Activated B cell treated with CpG ODN at 0.5 μM for 24 hours (primary cell): ENCODE measurements around the gene CKAP5. TPM values are rescaled to one million over a fixed set of nuclear protein-coding genes. Genes with fewer than 3 reads are reported as not detected.

Source experiments
- ATAC-seq: fragments of 200-7000 bp; cut with Tn5 transposase; one replicate; pipeline ENCODE4 v1.10.0; 2021; ENCODE audit warnings: low read depth, mild to moderate bottlenecking, moderate library complexity
- CTCF ChIA-PET: fragments of 350-600 bp; sonication (Branson Sonifier 250); formaldehyde crosslinking; loops from one replicate; lab custom pipeline; 2021; ENCODE audit warnings: antibody characterized with exemption; lab: Charles Lee
- POLR2A ChIA-PET: fragments of 350-600 bp; sonication (Branson Sonifier 250); formaldehyde crosslinking; loops from one replicate; lab custom pipeline; 2021; ENCODE audit warnings: antibody characterized with exemption; lab: Charles Lee
- DNase-seq: peaks from one replicate; pipeline ENCODE4 v3.0.0; 2022
- H3K27ac Mint-ChIP-seq: one replicate; pipeline ENCODE4 v1.8.0; 2020; ENCODE audit warnings: mixed read lengths
- H3K27me3 Mint-ChIP-seq: one replicate; pipeline ENCODE4 v1.8.0; 2021; ENCODE audit warnings: mixed read lengths
- H3K36me3 Mint-ChIP-seq: one replicate; pipeline ENCODE4 v1.8.0; 2021; ENCODE audit warnings: low read depth, mixed read lengths
- H3K4me1 Mint-ChIP-seq: one replicate; pipeline ENCODE4 v1.8.0; 2021; ENCODE audit warnings: mixed read lengths
- H3K4me3 Mint-ChIP-seq: one replicate; pipeline ENCODE4 v1.8.0; 2020; ENCODE audit warnings: mild to moderate bottlenecking, mixed read lengths
- H3K9me3 Mint-ChIP-seq: one replicate; pipeline ENCODE4 v1.8.0; 2020; ENCODE audit warnings: mixed read lengths
- CTCF ChIP-seq: fragments of 200-600 bp; IDR thresholded peaks from one replicate; pipeline ENCODE4 v1.8.0; 2022; ENCODE audit warnings: antibody characterized with exemption, mild to moderate bottlenecking
- intact Hi-C: fragments of 100-400 bp; cut with micrococcal nuclease; formaldehyde crosslinking; loops from one replicate; pipeline ENCODE4 v1.15.1; 2024
- total RNA-seq: library from RNA; stranded (reverse); gene quantifications from 2 replicates; pipeline ENCODE4 v1.2.3, GENCODE V29; 2022

CKAP5 gene
- total RNA-seq, 1 donor from 2014 or later: 50.4 TPM

- no peaks in the 10 kb centered on the region for H3K4me1 Mint-ChIP-seq
- H3K27ac Mint-ChIP-seq: no peak overlapping the region
- no peak for DNase-seq
- POLR2A ChIA-PET: no interaction called here
- peaks cover 89% of the 10 kb centered on the region for H3K36me3 Mint-ChIP-seq
- H3K27me3 Mint-ChIP-seq: no peaks in the 10 kb centered on the region
- ATAC-seq: no peak
- CTCF ChIA-PET: interaction anchor here (0.6 kb wide), 1 partner anchor 396 kb away, joined by 3 read pairs; no protein-coding TSS in a partner anchor
- H3K9me3 Mint-ChIP-seq: no peaks in the 10 kb centered on the region
- intact Hi-C loops: no loop called here
- TF ChIP-seq CTCF: no peak
- H3K4me3 Mint-ChIP-seq: no peak overlapping the region
Measured at GRCh38 chr11:46745995-46746394, 100.1 kb downstream of the CKAP5 start.

- CTCF ChIA-PET: no interaction called here
- Mint-ChIP-seq H3K4me1 (no peaks in the 10 kb centered on the region), H3K27ac (no peak overlapping the region), H3K9me3 (no peaks in the 10 kb centered on the region), H3K4me3 (no peak overlapping the region), H3K27me3 (no peaks in the 10 kb centered on the region), H3K36me3 (peaks cover 83% of the 10 kb centered on the region)
- POLR2A ChIA-PET: no interaction called here
- no peak for ATAC-seq
- DNase-seq: no peak
- no peak for TF ChIP-seq CTCF
- intact Hi-C loops: no loop called here
Measured at GRCh38 chr11:46745328-46745727, 100.8 kb downstream of the CKAP5 start.

GRCh38 chr11:46743693-46744339 is 102.3 kb downstream of the CKAP5 start:
- Mint-ChIP-seq H3K36me3 (peaks cover 72% of the 10 kb centered on the region), H3K4me1 (no peaks in the 10 kb centered on the region), H3K9me3 (no peaks in the 10 kb centered on the region), H3K27ac (no peak overlapping the region), H3K27me3 (no peaks in the 10 kb centered on the region), H3K4me3 (no peak overlapping the region)
- CTCF ChIA-PET: no interaction called here
- POLR2A ChIA-PET: no interaction called here
- intact Hi-C loops: no loop called here
- DNase-seq: no peak
- ATAC-seq: no peak
- TF ChIP-seq CTCF: no peak

GRCh38 chr11:46743043-46743442 is 103.0 kb downstream of the CKAP5 start:
- POLR2A ChIA-PET: no interaction called here
- DNase-seq (no peak), ATAC-seq (no peak)
- Mint-ChIP-seq H3K4me3 (no peak overlapping the region), H3K4me1 (no peaks in the 10 kb centered on the region), H3K36me3 (peaks cover 66% of the 10 kb centered on the region), H3K9me3 (no peaks in the 10 kb centered on the region), H3K27me3 (no peaks in the 10 kb centered on the region), H3K27ac (no peak overlapping the region)
- no peak for TF ChIP-seq CTCF
- intact Hi-C loops: no loop called here
- CTCF ChIA-PET: no interaction called here

- TF ChIP-seq CTCF: no peak
- Mint-ChIP-seq H3K36me3 (peaks cover 54% of the 10 kb centered on the region), H3K27me3 (no peaks in the 10 kb centered on the region), H3K4me3 (no peak overlapping the region), H3K4me1 (no peaks in the 10 kb centered on the region), H3K9me3 (no peaks in the 10 kb centered on the region), H3K27ac (no peak overlapping the region)
- ChIA-PET POLR2A (no interaction called here), CTCF (no interaction called here)
- intact Hi-C loops: no loop called here
- DNase-seq: no peak
- ATAC-seq: no peak
Measured at GRCh38 chr11:46741600-46742484, 104.2 kb downstream of the CKAP5 start.
